HG03045 (cell line): ENCODE results near the gene CAMP.

Experiments used
- ATAC-seq: cut with Tn5 transposase; IDR thresholded peaks from one replicate; pipeline ENCODE4 v1.9.1; 2021; ENCODE audit warnings: mild to moderate bottlenecking, moderate library complexity; ENCODE audit not compliant: unreplicated experiment

CAMP gene

GRCh38 chr3:48214225-48214624, 9.1 kb upstream of the CAMP start:
- ATAC-seq, result no peak

- ATAC-seq, result no peak
Measured at GRCh38 chr3:48215019-48215418, 8.3 kb upstream of the CAMP start.

DNA sequence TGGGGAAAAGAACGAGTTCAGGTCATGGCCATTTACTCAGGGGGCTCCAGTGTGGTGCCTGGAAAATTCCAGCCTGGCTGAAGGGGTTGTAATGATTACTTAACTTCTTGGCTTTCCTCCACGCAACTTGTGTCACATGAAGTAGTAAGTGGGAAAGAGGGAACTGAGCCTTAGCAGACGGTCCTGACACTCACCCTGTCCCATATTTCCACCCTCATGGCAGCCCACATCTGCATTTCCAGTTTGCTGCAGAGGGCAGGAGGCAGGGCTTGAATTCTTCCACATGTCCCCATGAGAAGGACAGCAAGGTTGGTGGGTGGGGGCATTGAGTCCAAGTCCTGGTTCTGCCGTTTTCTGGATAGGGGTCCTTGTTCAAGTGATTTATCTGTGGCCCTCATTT, 7.8 kb upstream of the CAMP start:
- no peak for ATAC-seq

DNA sequence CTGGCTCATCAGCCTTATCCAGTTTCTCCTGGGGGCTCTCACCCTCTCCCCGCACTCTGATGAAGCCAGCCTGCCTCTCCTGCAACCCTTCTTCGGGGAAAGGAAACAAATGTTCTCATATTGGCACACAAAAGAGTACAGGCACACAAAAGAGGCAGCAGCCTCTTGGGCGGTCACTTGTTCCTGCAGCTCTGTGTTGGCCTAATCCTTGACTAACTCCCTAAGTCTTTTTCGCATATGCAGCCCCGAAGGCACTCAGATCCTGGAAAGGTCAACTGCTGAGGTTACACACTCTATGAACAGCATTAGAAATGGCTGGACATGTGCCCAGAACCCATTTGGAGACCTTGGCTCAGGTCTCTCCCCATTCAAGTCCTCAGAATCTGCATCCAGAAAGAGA, 7.4 kb upstream of the CAMP start:
- ATAC-seq, result no peak

DNA sequence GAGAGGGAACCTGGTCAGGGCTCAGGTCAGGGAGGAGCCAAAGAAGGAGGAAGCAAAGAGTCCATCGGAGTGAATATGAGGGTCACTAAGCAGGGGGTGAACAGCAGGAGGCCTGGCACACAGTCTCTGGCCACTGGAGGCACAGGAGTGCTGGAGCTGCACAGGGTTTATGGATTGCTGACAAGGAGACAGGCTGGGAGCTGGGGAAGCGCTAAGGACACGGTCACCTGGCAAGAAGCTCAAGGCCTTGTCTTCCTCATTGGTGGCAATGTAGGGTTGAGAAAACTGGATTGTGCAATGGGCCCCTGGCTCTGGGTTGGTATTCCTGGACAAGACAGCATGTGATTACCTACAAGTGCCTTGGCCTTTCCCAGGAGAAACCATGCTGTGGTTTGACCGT, 5.8 kb upstream of the CAMP start:
- no peak for ATAC-seq

- ATAC-seq, result no peak
Measured at GRCh38 chr3:48218537-48218936, 4.8 kb upstream of the CAMP start.

- ATAC-seq, result no peak
Measured at GRCh38 chr3:48219543-48219942, 3.8 kb upstream of the CAMP start.

DNA sequence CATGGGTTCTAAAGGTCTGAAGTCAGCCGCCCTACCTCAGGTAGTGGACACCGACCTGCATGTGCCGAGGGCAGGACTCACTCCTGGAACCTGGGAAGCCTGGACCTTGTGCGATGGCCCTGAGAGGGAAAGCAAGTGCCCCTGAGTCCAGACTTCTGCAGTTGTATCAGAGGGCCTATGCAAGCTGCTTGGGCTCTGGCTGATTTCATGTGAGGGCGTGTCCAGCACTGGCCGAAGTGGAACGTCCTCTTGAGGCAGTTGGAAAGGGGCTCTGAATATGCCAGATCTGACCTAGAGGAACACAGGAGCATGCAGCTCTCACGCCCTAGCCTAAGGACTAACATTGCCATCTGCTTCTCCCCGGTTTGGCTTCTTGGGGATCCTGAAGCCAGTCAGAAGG, 2.5 kb upstream of the CAMP start:
- ATAC-seq, result no peak

DNA sequence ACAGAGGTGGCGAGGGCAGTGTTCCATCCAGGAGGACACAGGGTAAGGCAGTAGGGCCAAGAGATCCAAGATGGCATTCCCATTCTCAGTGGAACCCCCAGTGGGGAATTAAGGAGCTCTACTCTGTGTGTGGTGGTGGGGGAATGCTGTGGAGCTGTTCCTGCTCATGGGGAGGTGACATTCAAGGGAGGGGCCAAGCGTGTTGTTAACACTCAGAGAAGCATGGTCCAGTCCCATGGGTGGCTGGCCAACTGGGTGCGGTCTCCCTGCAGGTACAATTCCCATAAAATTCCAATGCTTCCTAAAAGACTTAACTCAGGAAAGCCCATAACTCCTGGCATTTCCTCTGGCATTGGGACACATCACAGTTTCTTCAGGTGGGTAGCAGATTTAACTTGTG, 2.3 kb downstream of the CAMP start:
- no peak for ATAC-seq

GRCh38 chr3:48226939-48227338, 3.6 kb downstream of the CAMP start:
- no peak for ATAC-seq

DNA sequence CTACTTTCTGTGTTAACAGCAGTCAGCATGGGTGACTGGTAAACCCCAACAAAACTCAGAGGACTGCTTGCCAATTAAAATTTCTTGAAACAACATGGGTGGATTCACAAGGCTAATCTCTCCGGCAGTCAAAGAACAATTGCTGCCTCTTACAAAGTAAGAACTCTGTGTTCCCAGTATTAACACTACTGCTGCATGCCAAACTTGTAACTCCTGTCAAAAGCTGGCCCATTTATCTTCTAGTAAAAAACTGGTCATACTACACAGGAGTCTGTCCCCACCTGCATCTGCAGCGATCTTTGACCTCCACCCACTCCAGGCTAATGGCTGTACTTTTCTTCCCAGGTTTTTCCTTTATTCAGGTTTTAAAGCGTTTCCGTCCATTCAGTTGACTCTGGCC, 8.9 kb downstream of the CAMP start:
- no peak for ATAC-seq

- ATAC-seq, result peak; percentile 53
Measured at GRCh38 chr3:48232734-48233133, 9.4 kb downstream of the CAMP start.

DNA sequence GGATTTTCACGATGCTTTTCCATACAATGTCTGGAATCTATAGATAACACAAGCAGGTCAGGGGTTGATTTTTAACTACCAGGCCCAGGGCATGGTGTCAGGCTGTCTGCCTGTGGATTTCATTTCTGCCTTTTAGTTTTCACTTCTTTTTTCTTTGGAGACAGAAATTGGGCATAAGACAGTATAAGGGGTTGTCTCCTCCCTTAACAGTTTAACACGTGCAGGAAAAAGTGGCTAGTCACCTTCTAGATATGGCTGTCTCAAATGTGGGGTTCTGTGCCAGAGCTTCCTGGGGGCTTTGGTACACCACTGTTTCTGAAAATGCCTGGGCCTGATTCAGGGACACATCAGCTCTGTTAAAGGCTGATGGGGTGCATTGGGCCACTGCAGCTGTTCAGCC, 10.2 kb downstream of the CAMP start:
- ATAC-seq, result no peak

DNA sequence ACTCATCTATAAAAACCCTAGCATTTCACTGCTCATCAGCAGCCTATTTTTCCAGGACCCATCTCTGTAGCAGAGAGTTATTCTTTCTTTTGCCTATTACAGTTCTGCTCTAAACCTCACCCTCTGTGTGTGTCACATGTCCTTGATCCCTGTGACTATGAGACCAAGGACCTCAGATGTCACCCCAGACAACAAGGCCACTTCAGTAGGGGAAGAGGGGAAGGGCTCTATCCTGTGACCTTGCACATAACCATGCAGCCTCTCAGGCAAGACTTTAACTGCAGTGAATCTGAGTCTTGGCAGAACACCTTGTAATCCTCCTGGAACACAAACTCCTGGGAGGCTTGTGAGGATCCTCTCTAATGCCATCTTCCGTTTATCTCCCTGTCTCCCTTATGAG, 13.2 kb downstream of the CAMP start:
- ATAC-seq, result no peak

DNA sequence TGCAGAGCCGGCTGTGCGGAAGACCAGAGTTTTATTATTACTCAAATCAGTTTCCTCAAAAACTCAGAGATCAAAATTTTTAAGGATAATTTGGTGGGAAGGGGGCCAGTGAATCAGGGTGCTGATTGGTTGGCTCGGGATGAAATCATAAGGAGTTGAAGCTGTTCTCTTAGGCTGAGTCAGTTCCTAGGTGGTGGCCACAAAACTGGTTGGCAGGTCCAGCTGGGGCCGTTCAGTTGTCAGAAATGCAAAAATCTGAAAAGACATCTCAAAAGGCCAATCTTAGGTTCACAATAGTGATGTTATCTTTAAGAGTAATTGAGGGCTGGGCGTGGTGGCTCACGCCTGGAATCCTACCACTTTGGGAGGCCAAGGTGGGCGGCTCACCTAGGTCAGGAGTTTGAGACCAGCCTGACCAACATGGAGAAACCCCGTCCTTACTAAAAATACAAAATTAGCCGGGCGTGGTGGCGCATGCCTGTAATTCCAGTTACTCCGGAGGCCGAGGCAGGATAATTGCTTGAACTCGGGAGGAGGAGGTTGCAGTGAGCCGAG, 15.3 kb downstream of the CAMP start:
- ATAC-seq, result no peak

GRCh38 chr3:48240000-48240963, 17.0 kb downstream of the CAMP start:
- peak; percentile 6 for ATAC-seq

DNA sequence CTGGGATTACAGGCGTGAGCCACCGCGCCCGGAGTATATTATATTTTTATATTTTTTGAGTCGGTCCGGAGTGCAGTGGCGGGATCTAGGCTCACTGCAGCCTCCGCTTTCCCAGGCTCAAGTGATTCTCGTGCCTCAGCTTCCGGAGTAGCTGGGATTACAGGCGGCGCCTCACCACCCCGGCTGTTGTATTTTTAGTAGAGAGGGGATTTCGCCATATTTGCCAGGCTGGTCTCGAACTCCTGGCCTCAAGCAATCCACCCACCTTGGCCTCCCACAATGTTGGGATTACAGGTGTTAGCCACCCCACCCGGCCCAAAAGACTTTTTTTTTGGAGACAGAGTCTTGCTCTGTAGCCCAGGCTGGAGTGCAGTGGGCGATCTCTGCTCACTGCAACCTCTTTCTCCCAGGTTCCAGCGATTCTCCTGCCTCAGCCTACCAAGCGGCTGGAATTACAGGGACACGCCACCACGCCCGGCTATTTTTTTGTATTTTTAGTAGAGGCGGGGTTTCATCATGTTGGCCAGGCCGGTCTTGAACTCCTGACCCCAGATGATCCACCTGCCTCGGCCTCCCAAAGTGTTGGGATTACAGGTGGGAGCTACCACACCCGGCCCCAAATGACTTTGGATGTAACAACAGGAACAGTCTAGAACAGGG, 18.6 kb downstream of the CAMP start:
- ATAC-seq, result no peak

- no peak for ATAC-seq
Measured at GRCh38 chr3:48243886-48244285, 20.6 kb downstream of the CAMP start.

- no peak for ATAC-seq
Measured at GRCh38 chr3:48244461-48244860, 21.2 kb downstream of the CAMP start.

DNA sequence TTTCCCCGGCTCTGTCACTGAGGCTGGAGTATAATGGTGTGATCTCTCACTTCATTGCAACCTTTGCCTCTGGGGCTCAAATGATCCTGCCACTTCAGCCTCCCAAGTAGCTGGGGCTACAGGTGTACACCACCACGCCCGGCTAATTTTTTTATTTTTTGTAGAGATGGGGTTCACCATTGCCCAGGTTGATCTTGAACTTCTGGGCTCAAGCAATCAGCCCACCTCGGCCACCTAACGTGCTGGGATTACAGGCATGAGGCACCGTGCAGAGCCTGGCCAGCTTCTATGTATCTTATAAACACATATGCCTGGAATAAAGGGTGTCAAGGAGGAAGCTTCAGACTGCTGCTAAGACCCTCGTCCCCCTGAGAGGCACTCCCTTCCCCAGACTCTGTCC, 21.8 kb downstream of the CAMP start:
- ATAC-seq, result no peak

GRCh38 chr3:48247401-48247811, 24.1 kb downstream of the CAMP start:
- ATAC-seq, result no peak
